OCI-LY1 (cell line): Measurements from ENCODE around the gene SHROOM3.

Experiments
- EZH2 ChIP-seq: fragments of 200-600 bp; sonication (generic), shearing (Covaris generic); IDR thresholded peaks from 2 replicates; pipeline ENCODE4 v1.8.0; 2017; ENCODE audit warnings: borderline replicate concordance, mixed run types, mild to moderate bottlenecking, antibody characterized with exemption, low read length, moderate library complexity, mixed read lengths
- TF ChIP-seq, protein P1 (sequence below): fragments of 200-600 bp; sonication (generic), shearing (Covaris generic); IDR thresholded peaks from 2 replicates; pipeline ENCODE4 v1.5.1; 2017; ENCODE audit warnings: mild to moderate bottlenecking, antibody characterized with exemption, low read length, moderate library complexity, mixed read lengths

DNA sequence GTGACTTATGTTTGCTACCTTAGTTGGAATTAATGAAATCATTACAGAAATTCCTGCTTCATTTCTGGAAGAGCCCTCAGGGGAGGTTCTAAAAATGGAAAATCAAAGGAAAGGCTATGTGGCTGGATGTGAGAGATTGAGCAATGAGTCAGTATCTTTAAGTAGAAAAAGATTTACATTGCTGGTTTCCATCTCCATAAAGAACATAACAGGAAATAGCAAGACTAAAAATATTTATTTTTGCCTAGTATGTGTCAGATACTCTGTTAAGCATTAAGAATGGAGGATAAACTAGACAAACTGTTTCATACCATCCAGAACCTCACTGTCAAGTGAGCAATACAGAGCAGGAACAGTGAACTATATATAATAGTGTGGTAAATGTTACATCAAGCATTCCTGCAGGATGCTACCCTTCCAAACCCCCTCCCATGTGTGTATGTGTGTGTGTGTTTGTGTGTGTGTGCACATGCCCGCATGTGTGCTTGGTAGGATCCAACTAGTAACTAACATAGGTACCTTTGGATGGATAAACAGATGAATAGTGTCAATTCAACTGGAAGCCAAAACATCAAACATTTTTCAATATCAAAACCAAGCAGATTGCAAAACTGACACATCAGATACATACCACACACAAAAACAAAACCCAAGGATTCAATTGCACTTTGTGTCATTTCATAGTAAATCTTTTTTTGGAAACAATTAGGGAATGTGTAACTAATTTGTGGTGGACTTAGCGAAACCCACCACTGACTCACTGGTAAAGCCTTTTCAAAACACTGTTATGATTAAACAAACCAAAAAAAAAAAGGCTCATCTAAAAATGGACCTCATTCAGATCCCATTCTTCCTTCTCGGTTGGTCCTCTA is 223.4 kb downstream of the SHROOM3 start:
- TF ChIP-seq, protein P1, sequence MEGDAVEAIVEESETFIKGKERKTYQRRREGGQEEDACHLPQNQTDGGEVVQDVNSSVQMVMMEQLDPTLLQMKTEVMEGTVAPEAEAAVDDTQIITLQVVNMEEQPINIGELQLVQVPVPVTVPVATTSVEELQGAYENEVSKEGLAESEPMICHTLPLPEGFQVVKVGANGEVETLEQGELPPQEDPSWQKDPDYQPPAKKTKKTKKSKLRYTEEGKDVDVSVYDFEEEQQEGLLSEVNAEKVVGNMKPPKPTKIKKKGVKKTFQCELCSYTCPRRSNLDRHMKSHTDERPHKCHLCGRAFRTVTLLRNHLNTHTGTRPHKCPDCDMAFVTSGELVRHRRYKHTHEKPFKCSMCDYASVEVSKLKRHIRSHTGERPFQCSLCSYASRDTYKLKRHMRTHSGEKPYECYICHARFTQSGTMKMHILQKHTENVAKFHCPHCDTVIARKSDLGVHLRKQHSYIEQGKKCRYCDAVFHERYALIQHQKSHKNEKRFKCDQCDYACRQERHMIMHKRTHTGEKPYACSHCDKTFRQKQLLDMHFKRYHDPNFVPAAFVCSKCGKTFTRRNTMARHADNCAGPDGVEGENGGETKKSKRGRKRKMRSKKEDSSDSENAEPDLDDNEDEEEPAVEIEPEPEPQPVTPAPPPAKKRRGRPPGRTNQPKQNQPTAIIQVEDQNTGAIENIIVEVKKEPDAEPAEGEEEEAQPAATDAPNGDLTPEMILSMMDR, result no peak
- no peak for TF ChIP-seq EZH2
